ENCODE results near the gene CDH4.
"Not testable (repeated sequence)": the region's sequence is repeated elsewhere in the genome, so short reads cannot be mapped to it uniquely, and the experiment has no call there.

Gene CDH4

GRCh38 chr20:61391812-61392520 lies 139.9 kb downstream of the CDH4 start:
- no peak for DNase-seq

DNA sequence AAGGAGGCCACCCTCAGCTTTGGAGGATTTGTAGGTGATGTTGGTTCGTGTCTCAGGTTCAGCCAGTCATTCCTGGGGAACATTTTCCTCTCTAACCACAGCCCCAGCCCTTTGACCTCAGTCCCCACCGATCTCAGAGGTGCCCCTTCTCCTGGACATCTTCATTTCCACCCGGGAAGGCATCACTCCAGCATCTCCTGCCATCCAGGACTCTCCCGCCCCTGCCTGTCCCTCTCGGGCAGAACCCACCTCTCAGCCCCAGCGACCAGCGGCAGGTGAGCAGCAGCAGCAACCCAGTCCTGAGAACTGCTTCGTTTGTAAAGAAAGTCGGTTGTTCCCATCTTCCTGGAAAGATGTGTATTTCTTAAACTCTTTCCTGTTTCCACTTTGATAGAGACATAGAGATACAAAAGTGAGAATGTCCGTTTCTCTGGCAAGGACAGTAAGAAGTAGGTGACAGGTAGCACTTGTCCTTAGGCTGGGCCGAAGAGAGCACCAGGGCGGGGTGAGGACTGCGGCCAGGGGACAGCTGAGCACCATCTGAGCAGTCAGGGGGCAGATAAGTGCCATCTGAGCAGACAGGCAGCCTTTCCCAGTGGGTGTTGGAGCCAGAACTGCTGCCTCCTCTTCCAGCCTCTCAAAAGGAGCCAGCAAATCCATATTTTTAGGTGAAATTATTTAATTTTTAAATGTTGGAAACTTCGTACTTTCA lies 142.2 kb downstream of the CDH4 start:
- DNase-seq, result no peak

GRCh38 chr20:61396262-61396848 lies 144.3 kb downstream of the CDH4 start:
- DNase-seq, result no peak

- DNase-seq, result no peak
Observed at GRCh38 chr20:61397146-61397545, 145.1 kb downstream of the CDH4 start.

- DNase-seq, result no peak
Observed at GRCh38 chr20:61397790-61398189, 145.7 kb downstream of the CDH4 start.

DNA sequence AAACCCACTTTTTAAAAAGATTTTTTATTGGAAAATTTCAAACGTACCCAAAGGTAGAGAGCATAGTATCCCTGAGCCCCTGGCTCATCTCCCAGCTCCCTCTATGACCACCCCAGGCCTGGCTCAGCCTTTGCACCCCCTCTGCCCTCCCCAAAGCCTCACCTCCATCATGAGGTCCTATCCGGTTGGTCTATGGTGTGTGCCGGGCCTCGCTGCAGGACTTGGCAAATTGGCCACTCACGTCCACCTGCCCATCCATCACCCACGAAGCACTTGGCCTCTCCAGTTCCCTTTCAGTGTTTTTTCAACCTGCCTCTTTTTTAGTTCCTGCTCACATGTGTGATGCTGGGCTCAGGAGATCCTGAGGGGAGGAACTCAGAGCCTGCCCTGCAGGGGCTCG lies 147.4 kb downstream of the CDH4 start:
- no peak for DNase-seq

GRCh38 chr20:61400499-61400898 lies 148.4 kb downstream of the CDH4 start:
- DNase-seq, result no peak

GRCh38 chr20:61404303-61404702 lies 152.2 kb downstream of the CDH4 start:
- DNase-seq, result no peak

GRCh38 chr20:61405007-61405406 lies 152.9 kb downstream of the CDH4 start:
- DNase-seq, result no peak

DNA sequence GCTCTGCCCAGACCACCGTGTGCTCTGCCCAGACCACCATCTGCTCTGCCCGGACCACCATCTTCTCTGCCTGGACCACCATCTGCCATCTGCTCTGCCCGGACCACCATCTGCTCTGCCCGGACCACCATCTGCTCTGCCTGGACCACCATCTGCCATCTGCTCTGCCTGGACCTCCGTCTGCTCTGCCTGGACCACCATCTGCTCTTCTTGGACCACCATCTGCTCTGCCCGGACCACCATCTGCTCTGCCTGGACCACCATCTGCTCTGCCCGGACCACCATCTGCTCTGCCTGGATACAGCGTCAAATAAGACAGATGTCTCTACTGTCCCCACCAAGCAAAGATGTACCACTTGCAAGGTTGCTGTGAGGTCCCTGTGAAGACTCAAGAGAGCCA lies 154.7 kb downstream of the CDH4 start:
- DNase-seq, result not testable (repeated sequence)

- DNase-seq, result no peak
Observed at GRCh38 chr20:61407561-61407960, 155.5 kb downstream of the CDH4 start.

GRCh38 chr20:61408951-61409740 lies 157.1 kb downstream of the CDH4 start:
- no peak for DNase-seq

GRCh38 chr20:61411743-61412142 lies 159.7 kb downstream of the CDH4 start:
- DNase-seq, result no peak

DNA sequence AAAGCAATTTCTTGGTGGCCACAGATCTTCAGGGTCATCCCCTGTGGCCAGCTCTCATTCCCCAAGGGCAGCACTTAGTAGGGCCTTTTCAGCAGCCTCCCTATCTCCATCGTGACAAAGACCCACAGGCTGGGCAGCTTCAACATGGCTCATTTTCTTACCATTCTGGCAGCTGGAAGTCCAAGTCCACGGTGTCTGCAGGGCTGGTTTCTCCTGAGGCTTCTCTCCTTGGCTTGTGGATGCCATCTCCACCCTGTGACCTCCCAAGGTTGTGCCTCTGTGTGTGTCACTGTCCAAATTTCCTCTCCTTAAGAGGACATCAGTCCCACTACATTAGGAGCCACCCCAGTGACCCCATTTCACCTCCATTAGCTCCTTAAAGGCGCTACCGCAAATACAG lies 161.7 kb downstream of the CDH4 start:
- no peak for DNase-seq

- DNase-seq, result no peak
Observed at GRCh38 chr20:61414455-61414991, 162.5 kb downstream of the CDH4 start.

- no peak for DNase-seq
Observed at GRCh38 chr20:61416546-61416945, 164.5 kb downstream of the CDH4 start.

DNA sequence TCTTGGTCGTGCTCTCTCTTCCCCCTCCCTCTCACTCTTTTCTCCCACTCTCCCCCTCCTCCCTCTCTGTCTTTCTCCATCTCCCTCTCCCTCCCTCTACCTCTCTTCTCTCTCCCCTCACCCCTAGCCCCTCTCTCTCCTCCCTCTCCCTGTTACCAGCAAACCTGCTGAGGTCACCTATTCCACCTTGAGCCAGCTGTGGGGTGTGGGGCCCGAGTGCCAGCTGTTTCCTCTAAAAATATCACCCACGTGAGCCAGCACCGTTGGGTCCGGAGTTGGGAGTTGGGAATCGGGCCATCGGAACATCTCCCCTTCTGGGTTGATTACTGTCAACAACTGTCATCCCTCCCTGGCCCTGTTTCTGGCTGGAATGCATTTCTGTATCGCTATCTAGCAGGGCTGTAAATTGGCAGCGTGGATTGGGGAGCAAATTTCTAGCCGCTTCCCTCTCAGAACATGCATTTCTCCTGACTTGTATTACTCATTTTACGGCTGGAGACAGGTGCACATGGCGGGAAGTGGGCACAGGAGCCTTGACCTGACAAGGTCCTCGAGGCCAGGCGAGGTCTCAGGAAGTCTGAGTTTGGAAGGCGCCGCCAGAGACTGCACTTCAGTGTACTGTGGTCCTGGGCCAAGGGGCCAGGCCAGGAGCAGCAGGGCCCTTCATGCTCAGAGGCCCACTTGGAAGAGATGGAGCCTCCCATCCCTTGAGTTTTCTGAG lies 165.3 kb downstream of the CDH4 start:
- DNase-seq, result no peak

GRCh38 chr20:61419010-61419409 lies 166.9 kb downstream of the CDH4 start:
- no peak for DNase-seq

- DNase-seq, result no peak
Observed at GRCh38 chr20:61419501-61419900, 167.4 kb downstream of the CDH4 start.

DNA sequence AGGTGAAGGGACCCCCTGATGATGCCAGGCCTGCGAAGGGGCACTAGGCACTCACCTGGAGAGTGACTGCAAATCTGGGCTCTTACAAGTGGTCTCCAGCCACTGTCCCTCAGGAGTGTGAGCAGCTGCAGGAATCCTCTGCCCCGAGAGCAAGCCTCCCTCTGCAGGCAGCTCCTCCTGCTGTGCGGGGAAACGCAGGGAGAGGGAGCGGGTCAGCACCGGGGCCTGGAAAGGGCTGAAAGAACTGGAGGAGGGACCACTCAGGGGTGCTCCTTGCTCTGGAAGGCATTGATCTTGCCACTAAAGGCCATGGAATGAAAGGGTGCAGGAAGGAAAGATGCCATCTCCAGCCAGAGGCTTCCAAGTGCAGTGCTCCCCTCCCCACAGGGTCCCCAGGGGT lies 168.0 kb downstream of the CDH4 start:
- no peak for DNase-seq

- no peak for DNase-seq
Observed at GRCh38 chr20:61420781-61421180, 168.7 kb downstream of the CDH4 start.

- DNase-seq, result no peak
Observed at GRCh38 chr20:61422636-61423425, 170.8 kb downstream of the CDH4 start.

All from NCI-H774 (cell line).